Tibial artery (tissue), 4 donors: ENCODE results near the gene CNTRL.

Experiments used
- DNase-seq, 2 donors: peaks; one replicate each; pipeline ENCODE4 v3.0.0-alpha.2; 2019
- H3K27ac ChIP-seq, 2 donors: fragments of 200-600 bp; sonication (generic) in 1 of 2; 1 replicate in 1 of 2; 2 replicates in 1 of 2; pipeline ENCODE4 v1.5.1; 2018 to 2019; ENCODE audit warnings: mild to moderate bottlenecking in 1 of 2
- H3K27me3 ChIP-seq, 2 donors: fragments of 200-600 bp; sonication (generic) in 1 of 2; one replicate each; pipeline versions ENCODE4 v1.5.1 to v1.6.0; 2016 to 2019
- H3K36me3 ChIP-seq, 3 donors: fragments of 200-600 bp; sonication (generic) in 2 of 3; one replicate each; pipeline ENCODE4 v1.5.1; 2016 to 2019; ENCODE audit warnings: mild to moderate bottlenecking in 2 of 3
- H3K4me1 ChIP-seq, 4 donors: fragments of 200-600 bp; sonication (generic) in 2 of 4; 1 replicate in 3 of 4; 2 replicates in 1 of 4; pipeline ENCODE4 v1.5.1; 2016 to 2019
- H3K4me3 ChIP-seq, 2 donors: fragments of 200-600 bp; sonication (generic) in 1 of 2; 1 replicate in 1 of 2; 2 replicates in 1 of 2; pipeline ENCODE4 v1.5.1; 2018 to 2019; ENCODE audit warnings: mild to moderate bottlenecking in 2 of 2
- H3K9me3 ChIP-seq, 3 donors: fragments of 200-600 bp; sonication (generic) in 1 of 3; one replicate each; pipeline ENCODE4 v1.5.1; 2016 to 2019
- CTCF ChIP-seq, 2 experiments: fragments of 200-600 bp in 1 of 2; fragments of 450-650 bp in 1 of 2; IDR thresholded peaks; one replicate each; pipeline ENCODE4 v1.5.1; 2017 to 2019; ENCODE audit warnings: antibody characterized with exemption in 2 of 2, mild to moderate bottlenecking in 1 of 2, moderate library complexity in 1 of 2
- intact Hi-C: fragments of 100-400 bp; cut with DNase I; formaldehyde crosslinking; loops from one replicate; pipeline ENCODE4 v1.15.0; 2023; ENCODE audit warnings: low total_unique reads

Gene CNTRL

DNA sequence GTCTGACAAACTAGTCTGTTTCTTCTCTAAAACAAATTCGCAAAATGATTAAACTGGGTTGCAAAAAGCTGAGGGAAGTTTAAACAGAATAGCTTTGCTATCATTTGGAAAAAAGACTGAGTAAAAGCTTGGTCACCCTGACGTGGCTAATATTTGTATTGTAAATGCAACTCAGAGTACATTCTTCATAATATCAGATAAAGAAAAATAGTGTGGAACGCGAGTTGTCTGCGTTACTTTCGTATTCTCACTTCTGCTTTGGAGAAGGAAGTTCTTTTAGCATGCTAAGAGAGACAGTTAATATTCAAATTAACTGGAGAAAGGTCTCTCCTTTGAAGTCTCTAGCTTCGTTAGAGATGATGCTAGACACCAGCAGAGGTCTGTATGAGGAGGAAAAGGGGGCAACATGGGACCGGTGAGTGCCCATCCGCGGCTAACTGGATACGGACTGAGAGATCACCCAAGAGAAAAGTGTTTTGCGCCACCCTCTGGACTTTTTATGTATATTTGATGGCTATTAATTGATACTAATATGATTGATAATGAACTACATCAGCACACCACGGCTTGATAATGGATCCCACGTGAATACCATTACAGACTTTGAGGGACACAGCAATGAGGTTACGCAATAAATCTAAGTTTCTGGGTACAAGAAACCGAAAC lies 2.9 kb upstream of the CNTRL start:
- H3K27ac ChIP-seq, result peak overlapping the region; percentile 91 to 95

GRCh38 chr9:121073038-121073437 lies 1.7 kb upstream of the CNTRL start:
- TF ChIP-seq CTCF (IDR thresholded peaks at IDR 0.05), result no peak
- intact Hi-C loops, result loop anchor here (10.0 kb wide), 1 partner anchor 208 kb away; no protein-coding TSS in a partner anchor
- Histone ChIP-seq H3K4me3 (peak overlapping the region; percentile 74 to 88), H3K27me3 (no peaks in the 10 kb centered on the region), H3K9me3 (no peaks in the 10 kb centered on the region), H3K4me1 (peaks cover 0 to 30% (median 21%) of the 10 kb centered on the region in 4 donors), H3K27ac (peak overlapping the region; percentile 91 to 95), H3K36me3 (no peaks in the 10 kb centered on the region)
- DNase-seq, result peak; percentile 81 to 82

More for the DNA sequence above, 2.9 kb upstream of the CNTRL start:
- Histone ChIP-seq H3K36me3 (peaks cover 0 to 3% (median 3%) of the 10 kb centered on the region in 3 donors), H3K9me3 (no peaks in the 10 kb centered on the region), H3K4me3 (peak overlapping the region; percentile 38 to 88), H3K27me3 (no peaks in the 10 kb centered on the region), H3K4me1 (peaks cover 0 to 30% (median 21%) of the 10 kb centered on the region in 4 donors)
- TF ChIP-seq CTCF (IDR thresholded peaks at IDR 0.05), result peak in 1 of 2 experiments; percentile 6
- peak in 1 of 2 donors; percentile 34 for DNase-seq
- intact Hi-C loops, result loop anchor here (10.0 kb wide), 1 partner anchor 207 kb away; no protein-coding TSS in a partner anchor

DNA sequence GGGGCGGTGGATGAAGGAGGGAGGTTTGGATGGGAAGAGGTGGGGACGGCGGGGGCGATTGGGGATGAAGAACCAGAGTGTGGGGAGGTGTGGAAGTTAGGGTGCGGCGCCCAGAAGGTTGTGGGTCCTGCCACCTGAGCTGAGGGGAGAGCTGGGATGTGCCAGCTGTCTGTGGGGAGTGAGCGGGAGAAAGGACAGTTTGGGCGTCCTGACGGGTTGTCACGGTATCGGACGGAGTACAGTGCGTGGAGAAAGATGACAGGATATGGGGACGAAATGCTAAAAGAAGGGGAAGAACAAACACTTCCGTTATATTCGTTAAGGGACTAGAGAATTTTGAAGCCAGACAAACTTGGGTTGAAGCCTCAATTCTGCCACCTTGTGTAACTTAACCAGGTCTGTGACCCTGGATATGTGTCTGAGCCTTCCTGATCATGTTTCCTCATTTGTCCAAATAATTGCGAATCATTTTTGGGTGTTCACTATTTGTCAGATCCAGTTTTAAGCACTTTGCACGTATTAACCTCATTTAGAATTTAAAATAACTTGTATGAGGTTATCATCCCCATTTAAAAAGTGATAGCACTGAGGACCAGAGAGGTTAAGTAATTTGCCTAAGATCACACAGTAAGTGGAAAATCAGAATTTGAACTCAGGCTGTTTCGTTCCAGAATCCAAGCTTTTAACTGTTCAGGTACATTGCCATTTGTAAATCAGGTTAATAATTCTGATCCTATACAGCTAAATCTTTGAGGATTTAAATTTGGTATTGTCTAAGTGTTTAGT lies 689 bp downstream of the CNTRL start:
- intact Hi-C loops, result loop anchor here (2.0 to 10.0 kb wide), 2 partner anchors 45 to 211 kb away; no protein-coding TSS in a partner anchor
- no peaks in the 10 kb centered on the region for H3K9me3 ChIP-seq
- DNase-seq, result no peak
- TF ChIP-seq CTCF (IDR thresholded peaks at IDR 0.05), result no peak
- no peaks in the 10 kb centered on the region for H3K27me3 ChIP-seq
- peak overlapping the region; percentile 74 to 88 for H3K4me3 ChIP-seq
- peaks cover 0 to 30% (median 21%) of the 10 kb centered on the region in 4 donors for H3K4me1 ChIP-seq
- H3K27ac ChIP-seq, result peak overlapping the region; percentile 91 to 95
- H3K36me3 ChIP-seq, result peaks cover 0 to 3% (median 0%) of the 10 kb centered on the region in 3 donors

DNA sequence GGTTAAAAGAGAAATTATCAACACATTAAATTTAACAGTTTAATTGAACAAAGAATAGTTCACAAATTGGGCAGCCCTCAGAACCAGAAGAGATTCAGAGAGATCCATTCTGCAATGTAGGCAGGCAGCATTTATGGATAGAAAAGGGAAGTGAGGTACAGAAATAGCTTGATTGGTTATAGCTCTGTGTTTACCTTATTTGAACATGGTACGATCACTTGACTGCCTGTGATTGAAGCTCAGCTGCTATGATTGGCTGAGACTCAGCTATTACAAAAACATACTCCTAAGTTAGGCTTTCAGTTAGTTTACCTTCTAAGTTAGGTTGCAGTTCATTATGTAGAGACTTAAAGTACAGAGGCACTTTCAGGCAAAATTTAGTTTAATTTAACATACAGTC lies 7.3 kb downstream of the CNTRL start:
- Histone ChIP-seq H3K27me3 (no peaks in the 10 kb centered on the region), H3K36me3 (peaks cover 6 to 42% (median 10%) of the 10 kb centered on the region in 3 donors), H3K4me3 (no peak overlapping the region), H3K4me1 (no peaks in the 10 kb centered on the region), H3K27ac (no peak overlapping the region), H3K9me3 (no peaks in the 10 kb centered on the region)
- intact Hi-C loops, result no loop called here
- no peak for DNase-seq
- no peak for TF ChIP-seq CTCF (IDR thresholded peaks at IDR 0.05)

DNA sequence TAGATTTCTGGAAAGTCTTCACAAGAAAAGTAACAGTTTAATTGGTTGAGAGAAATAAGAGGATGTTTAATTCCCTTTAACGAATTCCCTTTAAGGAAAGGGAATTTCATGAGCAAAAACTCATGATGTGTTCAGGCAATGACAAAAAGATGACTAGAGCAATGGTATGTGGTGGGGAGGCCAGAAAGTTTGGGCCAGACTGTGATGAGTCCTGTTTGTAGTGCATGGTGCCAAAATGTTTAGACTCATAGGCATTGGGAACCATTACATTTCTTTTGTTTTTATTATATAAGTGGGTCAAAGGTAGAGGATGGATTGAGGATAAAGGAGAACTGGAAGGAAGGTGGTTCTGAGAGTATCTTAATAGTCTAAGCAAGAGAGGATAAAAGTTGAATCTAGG lies 10.9 kb downstream of the CNTRL start:
- H3K27me3 ChIP-seq, result no peaks in the 10 kb centered on the region
- no peaks in the 10 kb centered on the region for H3K9me3 ChIP-seq
- peaks cover 11 to 46% (median 17%) of the 10 kb centered on the region in 3 donors for H3K36me3 ChIP-seq
- H3K4me3 ChIP-seq, result no peak overlapping the region
- intact Hi-C loops, result no loop called here
- H3K4me1 ChIP-seq, result no peaks in the 10 kb centered on the region
- H3K27ac ChIP-seq, result no peak overlapping the region
- no peak for TF ChIP-seq CTCF (IDR thresholded peaks at IDR 0.05)
- DNase-seq, result no peak
